Measurements from ENCODE around the gene ARAP1.
A peak's percentile ranks its signal among the peaks of the same experiment; 100 is the strongest.

The ARAP1 gene

DNA sequence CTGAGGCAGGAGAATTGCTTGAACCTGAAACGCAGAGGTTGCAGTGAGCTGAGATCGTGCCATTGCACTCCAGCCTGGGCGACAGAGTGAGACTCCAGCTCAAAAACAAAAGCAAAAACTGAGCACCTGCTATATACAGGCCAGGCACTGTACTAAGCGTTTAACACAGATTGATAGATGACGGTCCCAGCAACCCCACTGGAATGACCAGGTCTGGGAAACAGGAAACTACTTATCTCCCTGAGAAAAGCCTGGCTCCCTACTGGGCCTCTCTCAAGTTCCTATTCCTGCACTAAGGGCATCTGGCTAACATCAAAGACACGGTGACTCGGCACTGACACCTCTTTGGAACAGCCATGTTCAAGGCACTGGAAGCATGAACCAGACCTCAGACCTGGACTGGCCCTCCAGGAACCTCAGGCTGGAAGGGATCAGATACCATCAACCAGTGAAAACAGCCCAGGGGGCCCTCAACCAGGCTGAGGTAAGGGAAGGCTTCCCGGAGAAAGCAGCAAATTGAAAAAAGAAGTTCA, 16.6 kb downstream of the ARAP1 start:
- DNase-seq = peak; percentile 48
- in situ Hi-C loops (cut with HindIII; ENCODE audit: low pct_ligation_motif_present, low sequenced_read_pairs) = no loop called here
- Histone ChIP-seq H3K36me3 (replicated peaks) (no peaks in the 10 kb centered on the region), H3K27ac (no peak overlapping the region), H3K27me3 (replicated peaks) (no peaks in the 10 kb centered on the region), H3K4me3 (ENCODE audit: low read depth, low read length) (no peak overlapping the region)
- TF ChIP-seq, protein P1, sequence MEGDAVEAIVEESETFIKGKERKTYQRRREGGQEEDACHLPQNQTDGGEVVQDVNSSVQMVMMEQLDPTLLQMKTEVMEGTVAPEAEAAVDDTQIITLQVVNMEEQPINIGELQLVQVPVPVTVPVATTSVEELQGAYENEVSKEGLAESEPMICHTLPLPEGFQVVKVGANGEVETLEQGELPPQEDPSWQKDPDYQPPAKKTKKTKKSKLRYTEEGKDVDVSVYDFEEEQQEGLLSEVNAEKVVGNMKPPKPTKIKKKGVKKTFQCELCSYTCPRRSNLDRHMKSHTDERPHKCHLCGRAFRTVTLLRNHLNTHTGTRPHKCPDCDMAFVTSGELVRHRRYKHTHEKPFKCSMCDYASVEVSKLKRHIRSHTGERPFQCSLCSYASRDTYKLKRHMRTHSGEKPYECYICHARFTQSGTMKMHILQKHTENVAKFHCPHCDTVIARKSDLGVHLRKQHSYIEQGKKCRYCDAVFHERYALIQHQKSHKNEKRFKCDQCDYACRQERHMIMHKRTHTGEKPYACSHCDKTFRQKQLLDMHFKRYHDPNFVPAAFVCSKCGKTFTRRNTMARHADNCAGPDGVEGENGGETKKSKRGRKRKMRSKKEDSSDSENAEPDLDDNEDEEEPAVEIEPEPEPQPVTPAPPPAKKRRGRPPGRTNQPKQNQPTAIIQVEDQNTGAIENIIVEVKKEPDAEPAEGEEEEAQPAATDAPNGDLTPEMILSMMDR (IDR thresholded peaks at IDR 0.05; ENCODE audit: low read depth, low read length, missing control alignments) = no peak

DNA sequence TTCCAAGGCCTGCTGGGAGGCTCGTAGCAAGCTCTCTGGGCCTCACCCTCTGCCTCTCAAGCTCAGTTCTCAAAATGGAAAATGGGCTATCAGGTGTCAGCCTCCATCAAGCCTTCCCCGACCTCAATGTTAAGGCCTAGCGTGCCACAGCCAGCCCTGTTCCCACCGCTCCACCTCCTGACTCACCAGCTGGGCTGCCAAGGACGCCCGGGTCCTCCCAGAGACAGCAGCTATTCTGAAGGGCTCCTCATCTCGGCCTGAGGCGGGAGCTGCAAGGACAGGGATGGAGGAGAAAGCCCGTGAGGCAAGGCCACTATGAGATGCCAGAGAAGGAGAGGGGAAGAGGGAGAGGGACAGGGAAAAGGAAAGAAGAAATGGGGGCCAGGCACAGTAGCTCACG, 19.9 kb downstream of the ARAP1 start:
- no peak for DNase-seq
- in situ Hi-C loops (cut with HindIII; ENCODE audit: low pct_ligation_motif_present, low sequenced_read_pairs) = no loop called here
- no peaks in the 10 kb centered on the region for H3K36me3 ChIP-seq (replicated peaks)
- TF ChIP-seq, protein P1 (IDR thresholded peaks at IDR 0.05; ENCODE audit: low read depth, low read length, missing control alignments) = no peak
- H3K27ac ChIP-seq = no peak overlapping the region
- H3K4me3 ChIP-seq (ENCODE audit: low read depth, low read length) = no peak overlapping the region
- H3K27me3 ChIP-seq (replicated peaks) = no peaks in the 10 kb centered on the region

GRCh38 chr11:72730737-72731136, 21.5 kb downstream of the ARAP1 start:
- Histone ChIP-seq H3K4me3 (ENCODE audit: low read depth, low read length) (no peak overlapping the region), H3K27ac (no peak overlapping the region), H3K36me3 (replicated peaks) (no peaks in the 10 kb centered on the region), H3K27me3 (replicated peaks) (no peaks in the 10 kb centered on the region)
- in situ Hi-C loops (cut with HindIII; ENCODE audit: low pct_ligation_motif_present, low sequenced_read_pairs) = no loop called here
- DNase-seq = no peak
- TF ChIP-seq, protein P1 (IDR thresholded peaks at IDR 0.05; ENCODE audit: low read depth, low read length, missing control alignments) = no peak

GRCh38 chr11:72730243-72730642, 22.0 kb downstream of the ARAP1 start:
- in situ Hi-C loops (cut with HindIII; ENCODE audit: low pct_ligation_motif_present, low sequenced_read_pairs) = no loop called here
- TF ChIP-seq, protein P1 (IDR thresholded peaks at IDR 0.05; ENCODE audit: low read depth, low read length, missing control alignments) = no peak
- Histone ChIP-seq H3K27ac (no peak overlapping the region), H3K27me3 (replicated peaks) (no peaks in the 10 kb centered on the region), H3K4me3 (ENCODE audit: low read depth, low read length) (no peak overlapping the region), H3K36me3 (replicated peaks) (no peaks in the 10 kb centered on the region)
- DNase-seq = no peak

GRCh38 chr11:72727521-72727920, 24.7 kb downstream of the ARAP1 start:
- DNase-seq = no peak
- H3K27ac ChIP-seq = no peak overlapping the region
- in situ Hi-C loops (cut with HindIII; ENCODE audit: low pct_ligation_motif_present, low sequenced_read_pairs) = no loop called here
- no peaks in the 10 kb centered on the region for H3K27me3 ChIP-seq (replicated peaks)
- TF ChIP-seq, protein P1 (IDR thresholded peaks at IDR 0.05; ENCODE audit: low read depth, low read length, missing control alignments) = no peak
- no peak overlapping the region for H3K4me3 ChIP-seq (ENCODE audit: low read depth, low read length)
- no peaks in the 10 kb centered on the region for H3K36me3 ChIP-seq (replicated peaks)
